K562 (cell line): ENCODE data around the gene CACYBP. TPM values are rescaled to one million over a fixed set of nuclear protein-coding genes. Genes with fewer than 3 reads are reported as not detected.

Experiments
- CBFA2T2 ChIP-seq: fragments of 450-650 bp; conservative IDR thresholded peaks from 2 replicates; pipeline ENCODE4 v1.6.1; 2017; ENCODE audit warnings: mild to moderate bottlenecking
- ELF2 ChIP-seq: fragments of 250-450 bp; sonication (Bioruptor Pico); IDR thresholded peaks from 2 replicates; pipeline ENCODE4 v1.5.0; 2021; ENCODE audit warnings: mild to moderate bottlenecking
- HES1 ChIP-seq: fragments of 450-650 bp; IDR thresholded peaks from 2 replicates; pipeline ENCODE4 v1.6.1; 2016; ENCODE audit warnings: low read depth, mild to moderate bottlenecking, moderate library complexity
- HMBOX1 ChIP-seq: sonication (generic); IDR thresholded peaks from 2 replicates; pipeline ENCODE4 v1.6.1; 2016
- KDM4B ChIP-seq, 2 experiments: fragments of 450-650 bp in 1 of 2; sonication (generic) in 1 of 2; IDR thresholded peaks; 2 replicates each; pipeline ENCODE4 v1.6.1; 2016 to 2017; ENCODE audit warnings: borderline replicate concordance in 2 of 2, antibody characterized with exemption in 1 of 2, low read depth in 1 of 2, mild to moderate bottlenecking in 1 of 2
- KHSRP ChIP-seq: fragments of 450-650 bp; IDR thresholded peaks from 2 replicates; pipeline ENCODE4 v1.6.1; 2017
- KLF13 ChIP-seq: fragments of 450-650 bp; IDR thresholded peaks from 2 replicates; pipeline ENCODE4 v1.6.1; 2016; ENCODE audit warnings: missing genetic modification characterization, low read depth, mild to moderate bottlenecking, missing compliant biosample characterization, moderate library complexity, borderline replicate concordance
- KLF6 ChIP-seq: fragments of 250-450 bp; sonication (Bioruptor Pico); IDR thresholded peaks from 2 replicates; pipeline ENCODE4 v1.4.0; 2020; ENCODE audit warnings: mild to moderate bottlenecking, moderate library complexity, borderline replicate concordance
- LCOR ChIP-seq: sonication (generic); formaldehyde crosslinking; IDR thresholded peaks from 2 replicates; pipeline ENCODE4 v1.8.0; 2022; ENCODE audit warnings: mild to moderate bottlenecking, missing genetic modification reagents
- MIER1 ChIP-seq: fragments of 450-650 bp; IDR thresholded peaks from 2 replicates; pipeline ENCODE4 v1.6.1; 2016; ENCODE audit warnings: antibody characterized with exemption, mild to moderate bottlenecking, low read depth
- MTA2 ChIP-seq: fragments of 450-650 bp; IDR thresholded peaks from 2 replicates; pipeline ENCODE4 v1.6.1; 2016; ENCODE audit warnings: low read depth
- NFE2 ChIP-seq: IDR thresholded peaks from 2 replicates; pipeline ENCODE4 v1.6.1; 2014; ENCODE audit warnings: antibody characterized with exemption, low read depth
- NKRF ChIP-seq: fragments of 450-650 bp; IDR thresholded peaks from 2 replicates; pipeline ENCODE4 v1.6.1; 2016; ENCODE audit warnings: borderline replicate concordance
- NR2F6 ChIP-seq: fragments of 450-650 bp; formaldehyde crosslinking; IDR thresholded peaks from 2 replicates; pipeline ENCODE4 v1.4.0; 2020; ENCODE audit warnings: mild to moderate bottlenecking
- PHF8 ChIP-seq: fragments of 200-600 bp; sonication (generic); IDR thresholded peaks from 2 replicates; pipeline ENCODE4 v1.6.1; 2012; ENCODE audit warnings: mixed run types, mild to moderate bottlenecking, inconsistent platforms, low read length, moderate library complexity, borderline replicate concordance
- PML ChIP-seq: IDR thresholded peaks from 2 replicates; pipeline ENCODE4 v1.6.1; 2012; ENCODE audit warnings: low read length, inconsistent platforms
- SMAD4 ChIP-seq: fragments of 250-450 bp; sonication (Bioruptor Pico); conservative IDR thresholded peaks from 2 replicates; pipeline ENCODE4 v1.8.0; 2021; ENCODE audit warnings: inconsistent platforms, mild to moderate bottlenecking, moderate library complexity
- SMC3 ChIP-seq: conservative IDR thresholded peaks from 2 replicates; pipeline ENCODE4 v1.6.1; 2011; ENCODE audit warnings: low read depth, low read length, improper control_type of control experiment; ENCODE audit not compliant: insufficient read depth
- ZBTB43 ChIP-seq: sonication (generic); formaldehyde crosslinking; IDR thresholded peaks from 2 replicates; pipeline ENCODE4 v1.8.0; 2023; ENCODE audit warnings: mild to moderate bottlenecking, missing genetic modification reagents
- ZNF24 ChIP-seq: fragments of 450-650 bp; IDR thresholded peaks from 2 replicates; pipeline ENCODE4 v1.6.1; 2016
- ZNF717 ChIP-seq: fragments of 250-450 bp; sonication (Bioruptor Pico); IDR thresholded peaks from 2 replicates; pipeline ENCODE4 v1.5.0; 2021
- ZSCAN32 ChIP-seq: fragments of 450-650 bp; formaldehyde crosslinking; IDR thresholded peaks from 2 replicates; pipeline ENCODE4 v1.4.0; 2020; ENCODE audit warnings: mild to moderate bottlenecking, moderate library complexity
- ZZZ3 ChIP-seq: fragments of 450-650 bp; IDR thresholded peaks from 2 replicates; pipeline ENCODE4 v1.6.1; 2016; ENCODE audit warnings: antibody characterized with exemption, mild to moderate bottlenecking, moderate library complexity
- polyA plus RNA-seq, 8 experiments: library from polyadenylated mRNA; depleted of rRNA in 4 of 8; stranded (reverse) in 5 of 8; unstranded in 3 of 8; fragments of >200 nt; fragmentation: Nextera tagmentation in 2 of 8; fragmentation: Illumina TruSeq in 1 of 8; extraction: Ambion mirVana in 2 of 8; extraction: Trizol in 1 of 8; gene quantifications; 2 replicates each; pipeline versions ENCODE4 v1.2.1 to v1.2.3, GENCODE V29; 2011 to 2014; ENCODE audit warnings: inconsistent platforms in 1 of 8, missing spikeins in 1 of 8
- total RNA-seq, 7 experiments: library from RNA; depleted of rRNA in 6 of 7; stranded (reverse); fragments of >200 nt in 6 of 7; fragmentation: Illumina TruSeq in 2 of 7; extraction: Trizol in 2 of 7; gene quantifications; 2 replicates each; pipeline versions ENCODE4 v1.2.1 to v1.2.3, GENCODE V29; 2011 to 2021; ENCODE audit warnings: low replicate concordance in 1 of 7

Gene CACYBP
- total and polyA plus RNA-seq, 9 of the 15 experiments (the other 6 are each of a cell fraction or from before 2014, with no cell fraction given): 147 to 1,576 (median 488) TPM

GRCh38 chr1:174999216-174999935 lies 371 bp upstream of the CACYBP start (continued):
- peak; percentile 89 for TF ChIP-seq ELF2 (CRISPR knock-in tag)
- TF ChIP-seq ZZZ3: peak; percentile 93
- TF ChIP-seq ZSCAN32 (CRISPR knock-in tag): no peak
- TF ChIP-seq NFE2: no peak
- TF ChIP-seq HMBOX1: peak; percentile 71
- TF ChIP-seq KDM4B (IDR thresholded peaks at IDR 0.05; ENCODE audit: borderline replicate concordance in 2 of 2, low read depth in 1 of 2): peak in 1 of 2 experiments; percentile 95; a peak in 2 of 4 replicates
- peak; percentile 61; the same call in 1 of the 2 replicates for TF ChIP-seq KLF13 (tag)
- TF ChIP-seq ZBTB43 (CRISPR knock-in tag): 0 out of 2 replicates have a peak, but pooled peaks have one; percentile 81
- 0 out of 2 replicates have a peak, but pooled peaks have one; percentile 76 for TF ChIP-seq NR2F6 (CRISPR knock-in tag)
- peak; percentile 64; the same call in 1 of the 2 replicates for TF ChIP-seq KLF6 (CRISPR knock-in tag)
- peak; percentile 54; the same call in 1 of the 2 replicates for TF ChIP-seq ZNF24
- peak; percentile 96 for TF ChIP-seq PHF8
- peak; percentile 65 for TF ChIP-seq CBFA2T2
- peak; percentile 93 for TF ChIP-seq LCOR (CRISPR knock-in tag)
- peak; percentile 73; the same call in 1 of the 2 replicates for TF ChIP-seq NKRF
- no peak for TF ChIP-seq MIER1
- peak; percentile 65 for TF ChIP-seq SMAD4 (CRISPR knock-in tag)
- no peak for TF ChIP-seq SMC3
- no peak for TF ChIP-seq HES1
- TF ChIP-seq KHSRP: peak; percentile 93
- TF ChIP-seq PML: peak; percentile 90
- TF ChIP-seq MTA2: 0 out of 2 replicates have a peak, but pooled peaks have one; percentile 2
- no peak for TF ChIP-seq ZNF717 (CRISPR knock-in tag)
